Measurements from ENCODE around the gene RFC2. TPM values are rescaled to one million over a fixed set of nuclear protein-coding genes. Genes with fewer than 3 reads are reported as not detected.

RFC2 gene
- total RNA-seq, 1 experiment from 2014 or later = 75.6 TPM

- H3K27ac Mint-ChIP-seq (ENCODE audit: unreplicated experiment) = no peak overlapping the region
- no peaks in the 10 kb centered on the region for H3K9me3 Mint-ChIP-seq (ENCODE audit: unreplicated experiment)
- peaks cover 88% of the 10 kb centered on the region for H3K36me3 Mint-ChIP-seq (ENCODE audit: insufficient read depth, unreplicated experiment)
- Histone ChIP-seq H3K4me3 (ENCODE audit: low read depth, low read length) (no peak overlapping the region), H3K4me1 (no peaks in the 10 kb centered on the region), H3K9me3 (no peaks in the 10 kb centered on the region), H3K27me3 (replicated peaks; ENCODE audit: control insufficient read depth, insufficient read depth, low read length) (no peaks in the 10 kb centered on the region), H3K36me3 (ENCODE audit: control insufficient read depth, insufficient read depth, low read length) (peaks cover 7% of the 10 kb centered on the region)
- no peaks in the 10 kb centered on the region for H3K27me3 Mint-ChIP-seq (ENCODE audit: insufficient read depth, unreplicated experiment)
- intact Hi-C loops (cut with micrococcal nuclease; ENCODE audit: unreplicated experiment) = no loop called here
- TF ChIP-seq, protein P1, sequence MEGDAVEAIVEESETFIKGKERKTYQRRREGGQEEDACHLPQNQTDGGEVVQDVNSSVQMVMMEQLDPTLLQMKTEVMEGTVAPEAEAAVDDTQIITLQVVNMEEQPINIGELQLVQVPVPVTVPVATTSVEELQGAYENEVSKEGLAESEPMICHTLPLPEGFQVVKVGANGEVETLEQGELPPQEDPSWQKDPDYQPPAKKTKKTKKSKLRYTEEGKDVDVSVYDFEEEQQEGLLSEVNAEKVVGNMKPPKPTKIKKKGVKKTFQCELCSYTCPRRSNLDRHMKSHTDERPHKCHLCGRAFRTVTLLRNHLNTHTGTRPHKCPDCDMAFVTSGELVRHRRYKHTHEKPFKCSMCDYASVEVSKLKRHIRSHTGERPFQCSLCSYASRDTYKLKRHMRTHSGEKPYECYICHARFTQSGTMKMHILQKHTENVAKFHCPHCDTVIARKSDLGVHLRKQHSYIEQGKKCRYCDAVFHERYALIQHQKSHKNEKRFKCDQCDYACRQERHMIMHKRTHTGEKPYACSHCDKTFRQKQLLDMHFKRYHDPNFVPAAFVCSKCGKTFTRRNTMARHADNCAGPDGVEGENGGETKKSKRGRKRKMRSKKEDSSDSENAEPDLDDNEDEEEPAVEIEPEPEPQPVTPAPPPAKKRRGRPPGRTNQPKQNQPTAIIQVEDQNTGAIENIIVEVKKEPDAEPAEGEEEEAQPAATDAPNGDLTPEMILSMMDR (IDR thresholded peaks at IDR 0.05; ENCODE audit: insufficient read depth in 1 of 2, low read depth in 1 of 2, low read length in 1 of 2, severe bottlenecking in 1 of 2, unreplicated experiment in 1 of 2) = no peak
- H3K4me3 Mint-ChIP-seq (ENCODE audit: unreplicated experiment) = no peak overlapping the region
- H3K4me1 Mint-ChIP-seq (ENCODE audit: low read depth, unreplicated experiment) = no peaks in the 10 kb centered on the region
- no peak for DNase-seq
- POLR2A ChIA-PET = no interaction called here
- no TSS peak for BruUV-seq (replicated peaks)
- CTCF ChIA-PET = interaction anchor here (0.5 to 2.0 kb wide), 4 partner anchors 9 to 177 kb away, joined by 3 to 10 read pairs (median 7); no protein-coding TSS in a partner anchor
Measured at GRCh38 chr7:74193913-74194312, 60.3 kb downstream of the RFC2 start.

DNA sequence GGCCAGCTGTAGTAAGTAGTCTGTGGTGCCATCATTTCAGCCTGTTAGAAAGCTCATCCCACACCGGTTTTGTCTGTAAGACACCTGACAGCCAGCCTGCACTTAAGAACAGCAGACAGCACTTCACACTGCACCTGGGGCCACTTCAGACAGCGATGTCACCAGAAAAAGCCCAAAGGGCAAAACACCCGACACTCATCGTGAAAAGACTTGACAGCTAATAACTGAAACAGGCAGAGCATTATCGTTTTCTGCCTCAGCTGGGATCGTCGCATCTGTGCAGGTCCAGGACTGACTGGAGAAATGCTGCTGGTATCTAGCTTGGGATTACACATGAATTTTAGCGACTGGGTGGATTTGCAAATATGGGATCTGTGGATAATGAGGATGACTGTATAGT, 61.1 kb downstream of the RFC2 start:
- Mint-ChIP-seq H3K27me3 (ENCODE audit: insufficient read depth, unreplicated experiment) (no peaks in the 10 kb centered on the region), H3K36me3 (ENCODE audit: insufficient read depth, unreplicated experiment) (peaks cover 92% of the 10 kb centered on the region), H3K27ac (ENCODE audit: unreplicated experiment) (no peak overlapping the region), H3K9me3 (ENCODE audit: unreplicated experiment) (no peaks in the 10 kb centered on the region), H3K4me3 (ENCODE audit: unreplicated experiment) (no peak overlapping the region), H3K4me1 (ENCODE audit: low read depth, unreplicated experiment) (no peaks in the 10 kb centered on the region)
- Histone ChIP-seq H3K4me3 (ENCODE audit: low read depth, low read length) (no peak overlapping the region), H3K9me3 (no peaks in the 10 kb centered on the region), H3K27me3 (replicated peaks; ENCODE audit: control insufficient read depth, insufficient read depth, low read length) (no peaks in the 10 kb centered on the region), H3K4me1 (no peaks in the 10 kb centered on the region), H3K36me3 (ENCODE audit: control insufficient read depth, insufficient read depth, low read length) (peaks cover 7% of the 10 kb centered on the region)
- ChIA-PET POLR2A (interaction anchor here (0.5 kb wide), 1 partner anchor 13 kb away, joined by 10 read pairs; no protein-coding TSS in a partner anchor), CTCF (interaction anchor here (0.6 to 2.0 kb wide), 3 partner anchors 10 to 173 kb away, joined by 3 to 10 read pairs (median 9); no protein-coding TSS in a partner anchor)
- intact Hi-C loops (cut with micrococcal nuclease; ENCODE audit: unreplicated experiment) = no loop called here
- no TSS peak for BruUV-seq (replicated peaks)
- TF ChIP-seq, protein P1 (IDR thresholded peaks at IDR 0.05; ENCODE audit: insufficient read depth in 1 of 2, low read depth in 1 of 2, low read length in 1 of 2, severe bottlenecking in 1 of 2, unreplicated experiment in 1 of 2) = no peak
- DNase-seq = no peak

- ChIA-PET POLR2A (no interaction called here), CTCF (interaction anchor here (0.5 kb wide), 1 partner anchor 10 kb away, joined by 5 read pairs; no protein-coding TSS in a partner anchor)
- Mint-ChIP-seq H3K27me3 (ENCODE audit: insufficient read depth, unreplicated experiment) (no peaks in the 10 kb centered on the region), H3K36me3 (ENCODE audit: insufficient read depth, unreplicated experiment) (peaks cover 99% of the 10 kb centered on the region), H3K4me1 (ENCODE audit: low read depth, unreplicated experiment) (no peaks in the 10 kb centered on the region), H3K4me3 (ENCODE audit: unreplicated experiment) (no peak overlapping the region), H3K9me3 (ENCODE audit: unreplicated experiment) (no peaks in the 10 kb centered on the region), H3K27ac (ENCODE audit: unreplicated experiment) (no peak overlapping the region)
- TF ChIP-seq, protein P1 (IDR thresholded peaks at IDR 0.05; ENCODE audit: insufficient read depth in 1 of 2, low read depth in 1 of 2, low read length in 1 of 2, severe bottlenecking in 1 of 2, unreplicated experiment in 1 of 2) = no peak
- peaks cover 7% of the 10 kb centered on the region for H3K36me3 ChIP-seq (ENCODE audit: control insufficient read depth, insufficient read depth, low read length)
- intact Hi-C loops (cut with micrococcal nuclease; ENCODE audit: unreplicated experiment) = no loop called here
- BruUV-seq (replicated peaks) = no TSS peak
- no peaks in the 10 kb centered on the region for H3K27me3 ChIP-seq (replicated peaks; ENCODE audit: control insufficient read depth, insufficient read depth, low read length)
- no peak overlapping the region for H3K4me3 ChIP-seq (ENCODE audit: low read depth, low read length)
- H3K4me1 ChIP-seq = no peaks in the 10 kb centered on the region
- no peak for DNase-seq
- H3K9me3 ChIP-seq = no peaks in the 10 kb centered on the region
Measured at GRCh38 chr7:74191231-74191630, 63.0 kb downstream of the RFC2 start.
